ENCODE data around the gene GMPR2.
"Not testable (repeated sequence)": the region's sequence is repeated elsewhere in the genome, so short reads cannot be mapped to it uniquely, and the experiment has no call there.

GMPR2 gene

DNA sequence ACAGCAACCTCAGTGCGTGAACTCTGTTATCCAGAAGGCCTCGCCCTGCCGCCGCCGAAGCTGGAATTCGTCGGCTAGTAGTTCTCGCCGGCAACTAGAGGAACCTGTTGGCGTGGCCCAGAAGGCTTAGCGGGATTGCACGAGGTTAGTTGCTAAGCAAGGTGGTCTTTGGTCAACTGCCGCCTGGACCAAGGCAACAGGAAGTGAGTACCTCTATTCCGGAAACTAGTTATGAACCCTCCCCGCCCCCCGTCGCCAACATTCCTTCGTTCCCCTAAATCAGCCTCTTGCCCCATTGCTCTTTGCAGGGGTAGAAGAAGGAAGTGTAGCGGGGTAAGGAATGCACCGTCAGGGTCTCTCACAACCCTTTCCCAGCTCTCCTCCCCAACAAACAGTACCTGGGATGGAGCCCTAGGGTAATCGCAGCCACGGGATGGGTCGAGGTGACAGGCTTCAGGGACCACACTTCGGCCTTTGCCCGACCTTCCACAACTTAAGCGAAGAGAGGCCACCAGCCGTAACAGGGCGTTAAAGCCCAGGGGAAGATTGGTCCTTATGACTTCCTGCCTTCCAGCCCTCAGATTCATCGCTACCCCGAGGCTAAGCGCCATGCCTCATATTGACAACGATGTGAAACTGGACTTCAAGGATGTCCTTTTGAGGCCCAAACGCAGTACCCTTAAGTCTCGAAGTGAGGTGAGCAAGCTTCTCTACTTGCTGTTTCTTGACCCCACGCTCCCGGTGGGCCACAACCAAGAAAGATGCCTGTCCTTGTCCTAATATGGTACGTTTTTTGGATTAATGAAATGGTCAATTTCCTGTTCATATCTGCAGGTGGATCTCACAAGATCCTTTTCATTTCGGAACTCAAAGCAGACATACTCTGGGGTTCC, at the start of gene GMPR2:
Gene GMPR2 (plus strand): TSS at position 285 of the 893 bp plus-strand sequence. CDS start 325 bp downstream, at position 610.
- peak; percentile 13 for DNase-seq

DNA sequence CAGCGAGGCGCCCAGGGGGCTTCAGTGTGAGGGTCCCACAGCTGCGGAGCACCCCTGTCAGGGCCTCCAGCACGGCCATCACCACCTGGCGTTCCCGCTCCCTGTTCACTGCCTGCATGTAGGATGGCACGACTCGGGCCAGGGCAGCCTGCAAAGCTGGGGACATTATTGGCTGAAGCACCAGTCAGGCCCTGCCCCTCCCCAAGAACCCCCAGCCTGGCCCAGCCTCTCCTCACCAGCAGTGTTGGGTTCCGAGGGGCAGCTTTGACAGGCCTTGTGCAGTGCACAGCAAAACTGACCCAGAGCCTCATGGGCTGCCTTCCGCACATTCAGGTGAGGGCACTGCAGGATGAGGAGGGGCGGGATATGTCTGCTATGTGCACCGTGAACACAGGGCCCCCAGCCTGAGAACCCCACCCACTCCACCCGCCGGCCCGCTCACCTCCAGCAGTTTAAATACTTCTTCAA, 49.7 kb upstream of the GMPR2 start:
- no peak for DNase-seq

DNA sequence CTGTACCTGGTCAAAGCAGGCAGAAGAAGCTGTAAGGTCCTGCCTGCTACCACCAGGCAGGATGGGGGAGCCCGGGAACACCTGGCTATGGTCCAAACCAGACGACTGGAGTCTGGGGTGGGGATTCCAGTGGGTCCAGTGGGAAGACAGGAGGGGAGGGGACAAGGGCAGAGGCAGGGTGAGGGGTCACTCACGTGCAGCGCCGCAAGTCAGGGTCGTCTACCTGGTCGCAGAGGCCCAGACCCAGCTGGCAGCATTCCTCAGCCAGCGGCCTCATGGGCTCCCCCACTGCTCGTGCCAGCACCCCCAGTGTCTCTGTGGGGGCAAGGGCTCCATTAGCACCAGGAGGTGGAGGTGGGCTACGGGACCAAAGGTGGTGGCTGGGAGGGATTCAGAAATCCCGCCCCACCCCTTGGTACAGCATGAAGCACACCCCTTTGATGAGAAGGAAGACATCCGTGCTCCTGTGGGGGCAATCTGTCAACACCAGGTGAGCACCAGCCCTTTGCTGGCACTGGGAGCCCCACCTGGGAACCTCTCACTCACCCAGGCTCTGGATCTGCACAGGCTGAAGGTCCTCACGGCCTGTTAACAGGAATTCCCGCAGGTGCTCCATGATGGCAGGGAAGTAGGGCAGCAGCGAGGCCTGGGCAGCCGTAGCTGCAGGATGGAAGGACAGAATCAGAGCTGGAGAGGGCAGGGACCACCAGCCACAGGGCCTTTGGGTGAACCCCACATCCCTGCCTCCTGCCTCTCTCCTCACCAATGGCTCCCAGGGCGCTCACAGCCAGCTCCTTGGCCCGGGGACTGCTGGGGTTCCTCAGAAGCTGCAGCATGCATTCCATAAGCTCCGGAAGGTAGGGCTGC, 48.4 kb upstream of the GMPR2 start:
- DNase-seq: no peak

DNA sequence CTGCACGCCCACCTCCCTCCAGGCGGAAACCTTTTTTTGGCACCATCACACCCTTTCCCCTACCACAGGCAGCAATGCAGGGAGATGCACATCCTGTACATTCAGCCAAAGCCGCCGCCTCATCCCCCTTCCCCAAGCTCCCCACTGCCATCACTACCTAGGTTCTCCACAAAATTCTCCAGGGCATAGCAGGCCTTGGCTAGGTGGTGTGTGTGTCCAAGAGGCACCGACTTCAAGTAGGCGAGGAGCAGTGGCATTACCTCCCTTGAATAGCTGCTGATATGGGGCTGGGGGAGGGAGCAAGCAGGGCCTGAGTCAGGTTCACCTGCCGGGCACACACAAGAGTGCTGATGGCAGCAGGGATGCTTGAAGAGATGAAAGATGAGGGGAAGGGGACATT, 47.7 kb upstream of the GMPR2 start:
- no peak for DNase-seq

DNA sequence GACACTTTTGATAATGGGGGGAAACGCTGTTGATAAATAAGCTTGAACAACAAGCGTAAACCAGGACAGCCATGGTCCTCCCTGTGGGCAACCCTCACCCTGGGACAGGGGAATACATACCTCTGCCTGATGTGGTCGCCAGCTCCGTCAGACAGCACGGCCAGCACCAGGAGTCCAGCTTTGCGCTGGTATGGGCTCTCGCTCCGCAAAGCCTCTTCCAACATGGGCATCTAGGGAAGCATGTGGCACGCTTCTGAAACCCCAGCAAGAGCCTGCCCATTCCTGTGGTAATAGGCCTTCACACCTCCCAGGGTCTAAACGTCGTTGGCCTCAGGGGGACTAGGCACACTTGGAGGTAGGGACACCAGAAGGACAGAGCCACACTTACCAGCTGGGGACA, 47.0 kb upstream of the GMPR2 start:
- DNase-seq: no peak

DNA sequence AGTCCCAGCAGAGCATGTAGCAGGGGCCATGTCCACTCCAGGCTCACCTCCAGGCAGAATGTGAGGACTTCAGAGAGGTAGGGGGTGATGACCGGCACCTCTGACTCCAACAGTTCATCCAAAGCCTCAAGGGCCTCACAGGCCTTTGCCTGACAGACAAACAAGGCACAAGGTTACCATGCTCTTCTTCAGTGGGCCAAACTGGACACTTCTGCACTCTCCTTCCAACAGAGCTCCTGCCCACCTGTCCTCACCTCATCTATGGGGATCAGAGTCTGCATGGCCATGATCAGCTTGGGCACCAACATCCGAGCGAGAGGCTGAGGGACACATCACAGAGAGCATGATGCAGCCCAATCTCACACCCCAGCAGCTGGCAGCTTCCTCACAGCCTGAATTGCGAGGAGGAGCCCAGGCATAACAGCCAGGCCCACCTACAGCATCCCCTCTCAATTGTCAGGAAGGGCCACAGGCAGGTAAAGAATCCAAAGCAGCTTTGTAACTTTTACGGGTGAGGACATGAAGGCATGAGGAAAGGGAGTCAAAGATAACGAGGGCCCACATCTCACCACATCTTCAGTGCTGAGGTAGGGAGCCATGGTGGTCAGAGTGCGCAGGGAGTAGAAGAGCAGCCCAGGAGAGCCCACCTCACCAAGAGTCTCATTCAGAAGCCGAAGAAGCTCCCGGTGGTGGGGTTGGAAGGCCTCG, 45.7 kb upstream of the GMPR2 start:
- no peak for DNase-seq

DNA sequence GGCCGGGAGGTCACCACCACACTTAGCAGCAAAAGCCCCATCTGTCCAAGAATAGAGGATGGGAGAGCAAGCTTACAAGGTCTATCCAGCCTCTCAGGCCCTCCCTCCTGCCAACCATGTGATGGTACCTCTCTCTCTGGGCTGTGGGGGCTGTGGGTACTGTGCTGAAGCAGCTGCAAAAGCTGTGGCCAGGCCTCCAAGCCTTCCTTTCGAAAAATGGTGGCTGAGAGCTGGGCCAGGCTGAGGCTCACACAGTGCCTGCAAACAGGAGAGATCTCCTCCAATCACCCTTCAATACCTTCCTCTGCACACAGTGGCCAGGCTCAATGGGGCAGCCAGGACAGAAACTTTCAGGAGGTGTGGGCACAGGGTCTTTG, 45.2 kb upstream of the GMPR2 start:
- DNase-seq: no peak

DNA sequence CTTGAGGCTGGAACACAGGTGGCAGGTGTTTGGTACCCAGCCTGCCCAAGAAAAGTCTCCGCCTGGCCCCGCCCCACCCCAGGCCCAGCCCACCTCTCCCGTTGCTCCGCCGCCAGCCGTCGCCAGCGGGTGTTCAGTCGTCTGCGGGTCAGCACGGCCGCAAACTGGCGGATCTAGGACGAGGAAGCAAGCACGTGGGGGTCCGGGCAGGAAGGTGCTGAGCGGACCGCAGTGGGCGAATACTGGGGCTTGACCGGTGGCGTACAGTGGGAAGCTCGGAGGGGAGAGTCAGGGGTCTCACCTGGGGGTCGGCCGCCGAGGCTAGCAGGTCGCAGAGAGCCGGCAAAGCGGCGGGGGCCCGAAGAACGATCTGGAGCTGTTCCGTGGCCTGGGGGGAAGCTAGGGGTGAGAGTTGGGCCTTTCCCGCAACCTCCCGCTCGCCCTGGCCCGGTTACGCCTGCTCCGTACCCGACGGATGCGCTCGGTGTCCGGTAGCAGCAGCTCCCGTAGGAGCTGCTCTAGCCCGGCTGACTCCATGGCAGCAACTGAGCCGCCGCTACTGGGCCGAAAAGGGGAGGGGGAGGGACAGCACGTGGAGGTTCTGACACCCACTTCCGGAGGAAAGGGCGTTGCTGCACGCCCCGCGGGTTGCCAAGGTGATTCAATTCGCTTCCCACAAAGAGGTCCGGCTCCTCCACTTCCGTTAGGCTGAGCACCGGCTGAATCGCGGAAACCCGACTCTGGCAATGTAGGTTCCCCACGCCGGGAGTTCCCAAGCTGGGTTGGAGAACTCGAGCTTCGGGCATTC, 44.3 kb upstream of the GMPR2 start, which contains the start of gene IPO4:
Gene IPO4 (minus strand): TSS at position 566 of the 808 bp plus-strand sequence. CDS start 29 bp downstream, at position 537.
- peak; percentile 95 for DNase-seq

DNA sequence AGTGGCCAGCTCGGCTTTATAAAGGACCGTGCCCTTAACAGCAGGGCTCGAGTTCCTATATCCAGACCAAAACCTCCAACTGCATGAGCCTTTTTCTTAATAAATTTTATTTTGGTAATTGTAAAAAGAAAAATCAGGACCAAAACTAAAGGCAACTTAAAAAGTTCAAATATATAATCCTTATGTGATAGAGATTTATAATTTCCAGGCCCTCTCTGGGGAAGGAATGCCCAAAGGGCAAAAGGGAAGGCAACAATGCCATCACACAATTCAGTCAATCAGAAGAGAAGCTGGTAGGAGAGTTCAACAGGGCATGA, 43.7 kb upstream of the GMPR2 start:
- no peak for DNase-seq

DNA sequence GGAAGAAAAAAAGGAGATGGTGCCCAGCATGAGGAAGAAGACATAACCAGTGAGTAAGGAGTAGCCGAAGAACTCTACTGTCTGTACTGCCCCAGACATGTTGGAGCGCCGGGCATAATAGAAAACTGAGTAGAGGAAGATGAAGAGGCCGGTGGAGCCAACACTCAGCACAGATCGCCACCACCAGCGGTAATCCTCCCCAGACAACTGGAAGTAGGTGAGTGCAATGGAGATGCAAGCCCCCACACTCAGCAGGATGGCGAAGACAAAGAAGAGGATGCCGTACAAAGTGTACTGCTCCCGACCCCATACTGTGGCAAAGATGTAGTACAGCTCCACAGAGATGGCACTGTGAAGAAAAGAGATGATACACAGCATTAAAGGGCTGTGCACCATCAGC, 43.3 kb upstream of the GMPR2 start:
- DNase-seq: no peak

DNA sequence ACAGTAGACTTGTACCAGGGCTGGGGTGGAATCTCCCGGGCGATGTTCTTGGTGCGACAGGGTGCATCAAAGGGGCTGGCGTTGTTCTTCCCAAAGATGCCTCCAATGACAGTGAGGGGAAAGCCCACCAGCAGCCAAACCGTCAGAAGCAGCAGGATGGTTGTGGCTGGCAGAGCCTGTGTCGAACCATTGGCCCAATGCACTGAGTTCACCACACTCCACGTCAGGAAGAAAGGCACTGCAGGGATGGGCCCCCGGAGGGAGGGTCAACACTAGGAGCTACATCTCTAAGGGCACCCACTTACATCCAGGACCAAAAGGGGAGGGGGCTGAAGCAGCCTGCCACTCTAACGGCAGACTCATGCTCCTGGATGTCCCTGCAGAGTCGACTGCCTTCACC, 42.3 kb upstream of the GMPR2 start:
- no peak for DNase-seq

DNA sequence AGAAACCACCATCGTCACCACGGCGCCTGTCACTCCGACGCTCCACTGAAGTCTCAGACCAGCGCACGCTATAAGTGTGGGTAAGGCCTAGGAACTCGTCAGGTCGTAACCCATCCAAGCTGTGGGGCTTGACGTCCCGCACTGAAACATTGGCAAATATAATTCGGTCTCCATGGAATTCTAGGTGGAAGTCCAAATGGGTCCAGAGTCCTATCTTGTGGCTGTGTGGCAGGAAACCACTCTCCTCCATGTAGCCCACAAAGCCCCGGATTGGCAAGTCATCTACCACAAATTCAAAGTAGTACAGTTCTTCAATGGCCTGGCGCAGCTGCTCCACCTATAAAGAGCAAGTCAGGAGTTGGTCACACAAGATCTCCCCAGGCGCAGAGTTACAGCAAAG, 39.8 kb upstream of the GMPR2 start:
- no peak for DNase-seq

DNA sequence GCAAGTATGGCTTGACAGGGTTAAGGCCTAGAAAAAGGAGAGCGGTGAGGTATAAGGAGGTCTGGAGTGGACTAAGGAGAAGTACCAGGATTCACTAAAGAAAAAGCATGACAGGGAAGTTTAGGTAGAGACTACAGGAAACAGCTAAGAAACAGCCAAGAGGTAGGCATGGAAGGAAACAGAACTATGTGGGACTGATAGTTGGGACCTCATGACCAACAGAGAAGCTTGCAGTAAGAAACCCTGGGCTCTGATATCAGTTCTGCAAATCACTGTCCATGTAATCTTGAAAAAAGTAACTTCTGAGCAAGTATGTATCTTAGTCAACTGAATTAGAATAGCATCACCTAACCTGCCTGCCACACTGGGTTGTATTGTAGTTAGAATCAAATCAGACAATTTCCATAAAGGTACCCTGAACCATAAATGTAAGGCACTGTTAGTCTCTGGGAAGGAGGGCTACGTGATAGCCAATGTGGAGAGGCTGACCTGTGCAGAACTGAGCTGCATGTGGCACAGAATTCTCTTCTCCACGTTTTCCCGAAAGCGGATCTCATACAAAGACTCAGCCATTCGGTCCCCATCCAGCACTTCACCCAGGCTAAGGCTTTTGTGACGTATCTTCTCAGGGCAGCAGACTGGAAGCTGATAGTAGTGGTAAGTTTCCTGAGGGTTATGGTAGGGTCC, 38.4 kb upstream of the GMPR2 start:
- no peak for DNase-seq

DNA sequence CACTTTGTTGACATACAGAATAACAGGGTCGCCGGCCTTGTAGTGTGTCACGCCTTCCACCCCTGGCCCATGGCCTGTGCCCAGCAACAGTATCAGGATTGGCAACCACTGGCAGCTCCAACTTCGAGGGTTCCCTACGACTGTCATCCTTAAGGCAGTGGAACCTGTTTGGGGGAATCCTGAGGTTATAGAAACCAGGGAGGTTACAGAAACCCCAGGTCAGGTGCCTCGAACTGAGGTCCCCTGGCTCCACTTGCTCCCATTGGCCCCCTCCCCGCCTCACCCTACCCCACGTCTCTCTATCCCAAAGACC, 37.9 kb upstream of the GMPR2 start:
- no peak for DNase-seq

DNA sequence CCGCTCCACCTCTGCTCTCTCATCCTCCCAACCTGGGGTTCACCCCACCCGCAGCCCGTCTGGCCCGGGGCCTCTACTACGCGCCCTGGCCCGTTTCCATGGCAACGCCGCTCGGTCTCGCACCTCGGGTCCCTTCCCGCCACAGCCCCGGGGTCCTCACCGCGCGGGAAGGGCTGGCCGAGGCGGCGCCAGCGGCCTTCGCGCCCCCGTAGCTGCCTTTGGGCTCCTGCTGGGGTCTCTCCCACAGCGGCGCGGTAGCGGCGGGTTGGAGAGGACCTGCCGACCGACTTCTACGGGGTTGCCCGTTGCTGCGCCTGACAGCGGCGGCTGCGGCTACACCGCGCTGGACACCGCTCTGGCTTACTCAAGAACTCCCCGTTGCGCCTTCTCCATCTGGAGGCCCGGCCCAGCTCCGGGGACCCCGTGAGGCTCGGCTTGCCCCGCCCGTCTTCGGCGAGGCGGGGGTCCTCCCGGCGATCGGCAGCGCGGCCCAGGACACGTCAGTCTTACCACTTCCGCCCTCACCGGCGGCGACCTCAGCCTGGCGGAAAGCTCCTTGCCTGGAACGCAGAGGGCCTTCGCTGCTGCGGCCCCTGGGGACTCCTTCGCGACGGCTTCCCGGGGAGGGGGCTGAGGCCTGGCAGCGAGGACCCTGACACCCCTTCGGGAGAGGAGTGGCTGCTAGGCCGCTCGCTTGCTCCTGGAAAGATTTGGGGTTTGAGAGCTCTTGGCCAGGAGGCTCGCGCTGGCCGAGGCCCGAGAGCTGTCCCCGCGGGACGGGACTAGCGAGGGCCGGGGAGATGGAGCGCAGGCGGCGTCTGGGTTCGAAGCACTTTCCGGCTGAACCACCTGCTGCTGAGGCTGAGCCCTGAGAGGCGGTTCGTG, 37.3 kb upstream of the GMPR2 start, which contains the start of gene TM9SF1:
Gene TM9SF1 (minus strand): TSS at position 256 of the 885 bp plus-strand sequence. CDS start 422 bp downstream, outside the sequence.
- peak; percentile 88 for DNase-seq

DNA sequence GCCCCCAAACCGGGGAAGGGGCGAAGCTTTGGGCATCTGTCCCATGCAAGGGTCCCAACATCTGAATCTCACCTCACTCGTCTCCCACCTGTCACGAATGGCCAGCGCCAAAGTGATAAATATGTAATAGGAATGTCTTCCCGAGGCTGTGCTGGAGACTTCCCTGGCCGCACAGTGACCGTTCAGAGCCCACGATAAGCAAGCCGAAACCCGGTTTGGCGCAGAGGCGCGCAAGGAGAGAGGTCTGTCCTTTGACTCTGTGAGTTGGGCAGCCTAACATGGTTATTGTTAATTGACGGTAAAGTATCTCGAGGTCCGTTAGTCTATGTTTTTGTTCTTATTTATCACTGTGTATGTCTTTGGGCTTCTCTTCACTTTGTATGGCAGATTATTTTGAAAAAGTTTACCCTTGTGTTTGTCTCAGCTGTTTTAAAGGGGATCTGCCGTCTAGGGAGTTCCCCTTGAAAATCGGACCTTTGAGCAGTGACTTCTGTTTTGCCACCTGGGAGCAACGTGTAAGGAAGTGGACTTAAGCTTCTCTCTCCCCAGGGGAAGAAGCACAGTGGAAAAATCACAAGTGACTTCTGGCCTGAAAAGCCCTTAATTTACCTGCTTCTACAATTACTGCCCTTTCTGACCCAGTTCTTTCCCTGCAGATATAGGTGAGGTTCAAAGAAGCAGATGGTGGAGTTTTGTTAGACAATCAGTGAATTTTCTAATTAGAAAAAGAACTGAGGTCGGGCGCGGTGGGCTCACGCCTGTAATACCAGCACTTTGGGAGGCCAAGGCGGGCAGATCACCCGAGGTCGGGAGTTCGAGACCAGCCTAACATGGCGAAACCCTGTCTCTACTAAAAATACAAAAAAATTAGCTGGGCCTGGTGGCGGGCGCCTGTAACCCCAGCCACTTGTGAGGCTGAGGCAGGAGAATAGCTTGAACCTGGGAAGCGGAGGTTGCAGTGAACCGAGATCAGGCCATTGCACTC, 36.4 kb upstream of the GMPR2 start:
- DNase-seq: no peak

DNA sequence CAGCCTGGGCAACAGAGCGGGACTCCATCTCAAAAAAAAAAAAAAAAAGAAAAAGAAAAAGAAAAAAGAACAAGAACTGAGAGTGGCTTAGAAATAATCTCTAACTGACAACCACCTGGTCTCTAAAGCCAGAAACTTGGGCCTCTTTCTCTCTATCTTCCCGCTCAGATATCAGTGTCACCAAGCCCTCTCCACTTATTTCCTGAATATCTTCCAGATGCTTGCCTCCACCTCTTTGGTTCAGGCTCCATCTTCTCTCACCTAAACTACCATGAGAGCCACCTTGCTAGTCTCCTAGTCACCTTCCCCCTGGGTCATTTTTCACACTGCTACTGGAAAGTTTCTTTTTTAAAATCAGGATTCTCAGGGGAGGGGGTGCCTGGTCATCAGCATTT, 35.7 kb upstream of the GMPR2 start:
- DNase-seq: no peak

DNA sequence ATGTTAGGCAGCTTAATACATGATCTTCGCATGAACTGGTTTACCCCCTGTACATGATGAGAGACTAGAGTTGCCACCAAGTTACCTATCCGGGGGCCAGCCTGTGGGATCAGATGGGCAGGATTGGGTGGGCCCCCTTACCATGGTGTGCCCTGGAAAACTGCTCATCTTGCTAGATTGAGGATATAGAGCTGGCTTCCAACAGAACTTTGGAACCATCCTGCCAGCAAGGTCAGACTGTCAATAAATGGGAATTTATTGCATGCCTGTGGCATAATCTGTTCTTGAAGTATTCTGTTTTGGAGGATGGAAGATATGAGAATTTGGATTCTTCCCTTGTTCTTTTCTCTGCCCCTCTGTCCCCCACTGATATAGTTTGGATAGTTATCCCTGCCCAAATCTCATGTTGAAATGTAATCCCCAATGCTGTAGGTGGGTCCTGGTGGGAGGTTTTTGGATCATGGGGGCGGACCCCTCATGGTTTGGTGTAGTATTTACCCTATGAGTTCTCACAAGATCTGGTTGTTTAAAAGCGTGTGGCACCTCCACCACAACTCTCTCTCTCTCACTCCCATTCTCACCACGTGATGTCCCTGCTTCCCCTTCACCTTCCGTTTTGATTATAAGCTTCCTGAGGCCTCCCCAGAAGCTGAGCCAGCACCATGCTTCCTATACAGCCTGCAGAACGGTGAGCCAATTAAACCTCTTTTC, 33.8 kb upstream of the GMPR2 start:
- no peak for DNase-seq

DNA sequence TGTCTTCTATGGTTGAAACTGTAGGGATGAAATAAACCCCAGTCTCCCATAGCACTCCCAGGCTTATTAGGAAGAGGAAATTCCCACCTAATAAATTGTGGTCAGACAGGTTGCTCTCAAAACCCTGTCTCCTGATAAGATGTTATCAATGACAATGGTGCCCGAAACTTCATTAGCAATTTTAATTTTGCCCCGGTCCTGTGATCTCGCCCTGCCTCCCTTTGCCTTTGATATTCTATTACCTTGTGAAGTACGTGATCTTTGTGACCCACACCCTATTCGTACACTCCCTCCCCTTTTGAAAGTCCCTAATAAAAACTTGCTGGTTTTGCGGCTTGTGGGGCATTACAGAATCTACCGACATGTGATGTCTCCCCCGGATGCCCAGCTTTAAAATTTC, 30.2 kb upstream of the GMPR2 start:
- not testable (repeated sequence) for DNase-seq
